H1 (cell line): ENCODE measurements around the gene SECISBP2L. TPM values are rescaled to one million over a fixed set of nuclear protein-coding genes. Genes with fewer than 3 reads are reported as not detected.

ENCODE experiments used
- CTCF ChIA-PET: fragments of 300-600 bp; sonication (Branson Sonifier 250); formaldehyde crosslinking; loops from one replicate; lab custom pipeline; 2021; ENCODE audit not compliant: partially characterized antibody; lab: Charles Lee
- POLR2A ChIA-PET: fragments of 300-600 bp; sonication (Branson Sonifier 250); formaldehyde crosslinking; loops from one replicate; lab custom pipeline; 2021; ENCODE audit warnings: inconsistent platforms; ENCODE audit not compliant: partially characterized antibody; lab: Charles Lee
- DNase-seq, 2 experiments: peaks; one replicate each; pipeline versions ENCODE4 v3.0.0 to v3.0.0-alpha.2; 2010 to 2022; ENCODE audit warnings: low spot score in 2 of 2, low read depth in 1 of 2, mixed read lengths in 1 of 2
- FAIRE-seq: peaks from 2 replicates; lab custom pipeline; 2011; peaks lifted over from hg19 to GRCh38; lab: Jason Lieb, UNC
- H2AFZ ChIP-seq: 2 replicates; pipeline ENCODE4 v1.8.1; 2012; ENCODE audit warnings: low read length, inconsistent platforms
- H2AK5ac ChIP-seq: 2 replicates; pipeline ENCODE4 v1.6.1; 2013; ENCODE audit warnings: low read depth, low read length
- H2BK120ac ChIP-seq: replicated peaks from 2 replicates; pipeline ENCODE3; 2013; ENCODE audit warnings: low read depth, low read length, inconsistent platforms
- H2BK12ac ChIP-seq: 2 replicates; pipeline ENCODE4 v1.6.1; 2013; ENCODE audit warnings: low read depth, low read length
- H2BK15ac ChIP-seq: 2 replicates; pipeline ENCODE4 v1.6.1; 2013; ENCODE audit warnings: low read length
- H2BK20ac ChIP-seq: 2 replicates; pipeline ENCODE4 v1.6.1; 2013; ENCODE audit warnings: low read length
- H2BK5ac ChIP-seq: 2 replicates; pipeline ENCODE4 v1.6.1; 2013; ENCODE audit warnings: low read depth, low read length
- H3K14ac ChIP-seq: 2 replicates; pipeline ENCODE4 v1.6.1; 2013; ENCODE audit warnings: inconsistent platforms; ENCODE audit not compliant: insufficient read length
- H3K18ac ChIP-seq: 2 replicates; pipeline ENCODE4 v1.6.1; 2013; ENCODE audit warnings: low read length; ENCODE audit errors: extremely low read depth
- H3K23ac ChIP-seq: 2 replicates; pipeline ENCODE4 v1.6.1; 2013; ENCODE audit warnings: inconsistent platforms; ENCODE audit not compliant: insufficient read length
- H3K23me2 ChIP-seq: 2 replicates; pipeline ENCODE4 v1.6.1; 2013; ENCODE audit warnings: low read depth, low read length
- H3K27ac ChIP-seq: 2 replicates; pipeline ENCODE4 v1.6.1; 2011; ENCODE audit warnings: low read depth, low read length, inconsistent platforms
- H3K27me3 ChIP-seq, 4 experiments: replicated peaks in 1 of 4; 1 replicate in 1 of 4; 2 replicates in 3 of 4; pipeline versions ENCODE4 v1.6.1 to v1.8.1; 2011 to 2013; ENCODE audit warnings: low read length in 3 of 4, mild to moderate bottlenecking in 3 of 4, inconsistent platforms in 2 of 4, mixed read lengths in 2 of 4, moderate library complexity in 1 of 4; ENCODE audit not compliant: control insufficient read depth in 3 of 4, insufficient read depth in 3 of 4; ENCODE audit errors: extremely low read depth in 1 of 4
- H3K36me3 ChIP-seq, 4 experiments: 2 replicates each; pipeline versions ENCODE4 v1.6.1 to v1.8.1; 2011 to 2013; ENCODE audit warnings: mild to moderate bottlenecking in 4 of 4, low read length in 3 of 4, moderate library complexity in 2 of 4, control low read depth in 1 of 4, inconsistent platforms in 1 of 4; ENCODE audit not compliant: insufficient read depth in 4 of 4, control insufficient read depth in 2 of 4
- H3K4ac ChIP-seq: replicated peaks from 2 replicates; pipeline ENCODE3; 2013; ENCODE audit warnings: low read length, low read depth, mixed read lengths, inconsistent platforms; ENCODE audit not compliant: insufficient read length
- H3K4me1 ChIP-seq, 4 experiments: replicated peaks in 1 of 4; 1 replicate in 1 of 4; 2 replicates in 3 of 4; pipeline versions ENCODE4 v1.6.1 to v1.8.1; 2011 to 2013; ENCODE audit warnings: low read length in 3 of 4, inconsistent platforms in 2 of 4, mixed read lengths in 1 of 4; ENCODE audit not compliant: insufficient read depth in 4 of 4, control insufficient read depth in 3 of 4
- H3K4me2 ChIP-seq, 2 experiments: 2 replicates each; pipeline versions ENCODE4 v1.6.1 to v1.8.1; 2011 to 2013; ENCODE audit warnings: low read depth in 2 of 2, low read length in 2 of 2, control low read depth in 1 of 2, inconsistent platforms in 1 of 2, mild to moderate bottlenecking in 1 of 2; ENCODE audit not compliant: insufficient read depth in 1 of 2
- H3K4me3 ChIP-seq, 4 experiments: fragments of 200-600, 300-600 bp in 1 of 4; sonication (generic), shearing (Covaris generic), sonication (Bioruptor Twin) in 1 of 4; 2 replicates each; pipeline versions ENCODE4 v1.5.1 to v1.8.1; 2011 to 2016; ENCODE audit warnings: low read length in 4 of 4, low read depth in 3 of 4, control low read depth in 2 of 4, inconsistent platforms in 2 of 4, mild to moderate bottlenecking in 2 of 4, mixed read lengths in 1 of 4, moderate library complexity in 1 of 4; ENCODE audit not compliant: insufficient read depth in 2 of 4; ENCODE audit errors: extremely low read depth in 1 of 4
- H3K56ac ChIP-seq: replicated peaks from 2 replicates; pipeline ENCODE3; 2013; ENCODE audit warnings: low read depth, mild to moderate bottlenecking, mixed read lengths, low read length, inconsistent platforms; ENCODE audit not compliant: insufficient read length
- H3K79me1 ChIP-seq: 2 replicates; pipeline ENCODE4 v1.6.1; 2013; ENCODE audit warnings: low read depth, low read length, control low read depth
- H3K79me2 ChIP-seq, 2 experiments: 2 replicates each; pipeline versions ENCODE4 v1.6.1 to v1.8.1; 2012 to 2013; ENCODE audit warnings: low read length in 2 of 2, mild to moderate bottlenecking in 2 of 2, inconsistent platforms in 1 of 2; ENCODE audit not compliant: insufficient read depth in 2 of 2, control insufficient read depth in 1 of 2
- H3K9ac ChIP-seq, 4 experiments: replicated peaks in 1 of 4; 1 replicate in 1 of 4; 2 replicates in 3 of 4; pipeline versions ENCODE4 v1.6.1 to v1.8.1; 2011 to 2013; ENCODE audit warnings: low read depth in 3 of 4, low read length in 3 of 4, control low read depth in 2 of 4, mild to moderate bottlenecking in 2 of 4, moderate library complexity in 2 of 4, inconsistent platforms in 1 of 4; ENCODE audit errors: extremely low read depth in 1 of 4
- H3K9me3 ChIP-seq, 2 experiments: 2 replicates each; pipeline versions ENCODE4 v1.6.1 to v1.8.1; 2012 to 2013; ENCODE audit warnings: mild to moderate bottlenecking in 2 of 2, moderate library complexity in 2 of 2, control low read depth in 1 of 2, inconsistent platforms in 1 of 2, low read depth in 1 of 2, low read length in 1 of 2, mixed read lengths in 1 of 2; ENCODE audit not compliant: insufficient read depth in 2 of 2
- H4K20me1 ChIP-seq, 2 experiments: replicated peaks in 1 of 2; 2 replicates each; pipeline versions ENCODE3 to v1.8.1; 2011 to 2013; ENCODE audit warnings: inconsistent platforms in 2 of 2, low read length in 2 of 2, mild to moderate bottlenecking in 1 of 2; ENCODE audit not compliant: insufficient read depth in 2 of 2, control insufficient read depth in 1 of 2
- H4K5ac ChIP-seq: 2 replicates; pipeline ENCODE4 v1.6.1; 2013; ENCODE audit warnings: low read length, low read depth, mixed read lengths, inconsistent platforms; ENCODE audit not compliant: insufficient read length
- H4K8ac ChIP-seq: 2 replicates; pipeline ENCODE4 v1.8.0; 2013; ENCODE audit warnings: mild to moderate bottlenecking, moderate library complexity, low read length, inconsistent platforms; ENCODE audit not compliant: insufficient read depth; ENCODE audit errors: extremely low read depth
- H4K91ac ChIP-seq: replicated peaks from 2 replicates; pipeline ENCODE3; 2013; ENCODE audit warnings: low read length, mixed read lengths, inconsistent platforms; ENCODE audit not compliant: insufficient read length
- ASH2L ChIP-seq: fragments of 200-600, 300-600 bp; sonication (generic); IDR thresholded peaks from one replicate; pipeline ENCODE4 v1.7.1; 2017; ENCODE audit warnings: low read length
- BACH1 ChIP-seq: IDR thresholded peaks from 2 replicates; pipeline ENCODE4 v1.6.1; 2012; ENCODE audit warnings: low read length, improper control_type of control experiment
- CHD2 ChIP-seq: IDR thresholded peaks from 2 replicates; pipeline ENCODE4 v1.6.1; 2012; ENCODE audit warnings: low read length, improper control_type of control experiment
- FOSL1 ChIP-seq: IDR thresholded peaks from 2 replicates; pipeline ENCODE4 v1.6.1; 2011; ENCODE audit warnings: mild to moderate bottlenecking, low read depth, low read length, moderate library complexity; ENCODE audit not compliant: insufficient read depth
- GABPA ChIP-seq: IDR thresholded peaks from 2 replicates; pipeline ENCODE4 v1.6.1; 2011; ENCODE audit warnings: mild to moderate bottlenecking, low read length, moderate library complexity, borderline replicate concordance; ENCODE audit not compliant: insufficient read depth
- JUN ChIP-seq: IDR thresholded peaks from 2 replicates; pipeline ENCODE4 v1.6.1; 2011; ENCODE audit warnings: low read depth, mild to moderate bottlenecking, improper control_type of control experiment, low read length
- POLR2AphosphoS5 ChIP-seq: IDR thresholded peaks from 2 replicates; pipeline ENCODE4 v1.6.1; 2011; ENCODE audit warnings: low read depth, low read length
- POU5F1 ChIP-seq: IDR thresholded peaks from 2 replicates; pipeline ENCODE4 v1.6.1; 2011; ENCODE audit warnings: low read depth, mild to moderate bottlenecking, low read length, moderate library complexity
- RAD21 ChIP-seq, 2 experiments: IDR thresholded peaks in 1 of 2; conservative IDR thresholded peaks in 1 of 2; 2 replicates each; pipeline ENCODE4 v1.6.1; 2011; ENCODE audit warnings: low read depth in 2 of 2, low read length in 2 of 2, improper control_type of control experiment in 1 of 2, inconsistent platforms in 1 of 2, mild to moderate bottlenecking in 1 of 2, moderate library complexity in 1 of 2
- RBBP5 ChIP-seq: IDR thresholded peaks from 2 replicates; pipeline ENCODE4 v1.7.1; 2012; ENCODE audit warnings: low read depth, mild to moderate bottlenecking, inconsistent platforms, low read length, moderate library complexity, borderline replicate concordance
- SP2 ChIP-seq: IDR thresholded peaks from 2 replicates; pipeline ENCODE4 v1.6.1; 2012; ENCODE audit warnings: mild to moderate bottlenecking, low read length, inconsistent platforms
- SUZ12 ChIP-seq: fragments of 200-600 bp; sonication (generic); IDR thresholded peaks from 2 replicates; pipeline ENCODE4 v1.6.1; 2012; ENCODE audit warnings: mild to moderate bottlenecking, inconsistent platforms, low read length, moderate library complexity, mixed read lengths
- TAF1 ChIP-seq: IDR thresholded peaks from 2 replicates; pipeline ENCODE4 v1.6.1; 2011; ENCODE audit warnings: mild to moderate bottlenecking, low read depth, low read length
- TBP ChIP-seq: IDR thresholded peaks from 2 replicates; pipeline ENCODE4 v1.6.1; 2011; ENCODE audit warnings: low read depth, low read length, improper control_type of control experiment
- WGBS, 2 experiments: shearing (Covaris generic) in 1 of 2; methylation state at CpG; one replicate each; pipeline versions ENCODE4 v1.1.6 to v1.1.7; 2013 to 2015; ENCODE audit warnings: low lambda C conversion rate in 2 of 2, mixed read lengths in 2 of 2, inconsistent platforms in 1 of 2, low coverage in 1 of 2, missing lambda C conversion rate in 1 of 2; ENCODE audit not compliant: insufficient replicate concordance in 2 of 2, insufficient coverage in 1 of 2, insufficient read length in 1 of 2; ENCODE audit errors: extremely low coverage in 1 of 2, missing lambda C conversion rate in 1 of 2; 5-methylcytosine and 5-hydroxymethylcytosine counted together
- polyA plus RNA-seq, 7 experiments: library from polyadenylated mRNA; depleted of rRNA in 3 of 7; stranded (reverse) in 5 of 7; unstranded in 2 of 7; fragments of >200 nt in 5 of 7; fragments of 200-250 nt in 2 of 7; gene quantifications; 1 replicate in 5 of 7; 2 replicates in 1 of 7; 4 replicates in 1 of 7; pipeline versions ENCODE4 v1.2.1 to v1.2.3, GENCODE V29; 2011 to 2013; ENCODE audit warnings: missing spikeins in 2 of 7, mixed read lengths in 2 of 7
- total RNA-seq: library from RNA; stranded (reverse); fragmentation: NEBNext Ultra II Directional; extraction: Animal tissue kit (Norgen Biotek cat#: 25700); gene quantifications from 2 replicates; pipeline ENCODE4 v1.2.1, GENCODE V29; 2021

The SECISBP2L gene
- total and polyA plus RNA-seq, 2 of the 8 experiments (the other 6 are each of a cell fraction or from before 2014, with no cell fraction given) = 7.6 to 22.8 TPM

- H3K27me3 ChIP-seq = no peaks in the 10 kb centered on the region
Measured at GRCh38 chr15:49024840-49025239, 21.4 kb downstream of the SECISBP2L start.

More at GRCh38 chr15:49024840-49025239, 21.4 kb downstream of the SECISBP2L start:
- Histone ChIP-seq H3K14ac (no peak overlapping the region), H3K4me2 (no peak overlapping the region), H3K4ac (no peak overlapping the region), H4K20me1 (no peaks in the 10 kb centered on the region), H3K56ac (no peak overlapping the region), H3K4me1 (no peaks in the 10 kb centered on the region), H4K8ac (no peak overlapping the region), H3K9ac (no peak overlapping the region), H3K27ac (no peak overlapping the region), H3K4me3 (no peak overlapping the region), H2BK120ac (no peak overlapping the region), H2BK5ac (no peak overlapping the region), H2BK20ac (no peak overlapping the region), H3K79me1 (no peaks in the 10 kb centered on the region), H3K18ac (no peak overlapping the region), H4K5ac (no peak overlapping the region), H4K91ac (no peak overlapping the region), H2AK5ac (no peak overlapping the region), H2BK12ac (no peak overlapping the region), H2AFZ (no peak overlapping the region), H3K36me3 (peaks cover 0 to 25% (median 3%) of the 10 kb centered on the region in 4 experiments; a peak in 3 of 8 replicates), H3K23me2 (no peaks in the 10 kb centered on the region), H3K79me2 (no peaks in the 10 kb centered on the region), H3K9me3 (no peaks in the 10 kb centered on the region), H2BK15ac (no peak overlapping the region), H3K23ac (no peak overlapping the region)
- no peak for TF ChIP-seq SUZ12
- no peak for TF ChIP-seq RAD21 (IDR thresholded peaks at IDR 0.05 in 1 of 2, conservative IDR thresholded peaks at IDR 0.05 in 1 of 2; ENCODE audit: low read depth in 2 of 2, low read length in 2 of 2)
- no peak for TF ChIP-seq TAF1
- no peak for TF ChIP-seq ASH2L
- TF ChIP-seq BACH1 = no peak
- no peak for TF ChIP-seq CHD2
- no peak for TF ChIP-seq FOSL1
- TF ChIP-seq POU5F1 = no peak
- TF ChIP-seq SP2 = no peak
- TF ChIP-seq TBP = no peak
- TF ChIP-seq POLR2AphosphoS5 = no peak
- no peak for TF ChIP-seq GABPA
- no peak for TF ChIP-seq JUN
- TF ChIP-seq RBBP5 = no peak
- 87% methylated on average over 1 of the region's 1 CpG; no CpG with 5 or more reads in 1 of the 2 experiments for WGBS, 2 experiments
- ChIA-PET CTCF (no interaction called here), POLR2A (no interaction called here)
- no peak for FAIRE-seq
- DNase-seq = no peak
